GM21737 (cell line): Measurements from ENCODE around the gene PRICKLE1.

ENCODE experiments used
- ATAC-seq: cut with Tn5 transposase; IDR thresholded peaks from one replicate; pipeline ENCODE4 v1.9.1; 2021; ENCODE audit warnings: mild to moderate bottlenecking, moderate library complexity; ENCODE audit not compliant: unreplicated experiment

PRICKLE1 gene

DNA sequence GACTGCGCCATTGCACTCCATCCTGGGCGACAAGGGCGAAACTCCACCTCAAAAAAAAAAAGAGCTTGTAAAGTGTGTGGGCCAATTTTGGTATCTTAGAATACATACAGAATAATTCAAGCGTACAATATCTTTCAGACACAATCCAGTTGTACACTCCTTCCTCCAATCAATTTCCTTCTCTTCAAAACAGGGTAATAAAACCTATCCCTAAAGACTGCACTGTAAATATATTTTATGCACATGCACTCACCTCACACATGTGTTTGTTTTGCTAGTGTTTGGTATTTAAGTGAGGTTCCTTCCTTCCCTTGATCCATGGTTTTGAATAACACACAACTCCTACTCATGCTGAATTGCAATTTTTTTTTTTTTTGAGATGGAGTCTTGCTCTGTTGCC is 125.9 kb downstream of the PRICKLE1 start:
- no peak for ATAC-seq

DNA sequence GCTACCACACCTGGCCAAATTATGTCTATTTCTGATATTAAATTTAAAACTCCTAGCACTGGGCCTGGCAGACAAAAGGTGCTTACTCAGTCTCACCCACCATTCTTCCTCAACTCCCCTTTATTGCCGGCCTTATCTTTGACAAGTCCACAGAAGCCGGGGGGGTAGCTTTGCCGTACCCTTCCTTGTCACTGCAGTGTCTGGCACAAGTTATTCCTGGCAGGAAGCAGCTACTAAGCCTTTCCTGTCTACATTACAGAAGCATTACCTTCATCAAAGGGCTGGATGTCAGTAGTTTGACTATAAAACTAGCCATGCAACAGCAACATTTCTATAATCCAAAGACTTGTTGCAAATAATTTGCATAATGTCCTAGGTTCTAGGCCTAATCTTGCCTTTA is 127.1 kb downstream of the PRICKLE1 start:
- ATAC-seq: no peak

DNA sequence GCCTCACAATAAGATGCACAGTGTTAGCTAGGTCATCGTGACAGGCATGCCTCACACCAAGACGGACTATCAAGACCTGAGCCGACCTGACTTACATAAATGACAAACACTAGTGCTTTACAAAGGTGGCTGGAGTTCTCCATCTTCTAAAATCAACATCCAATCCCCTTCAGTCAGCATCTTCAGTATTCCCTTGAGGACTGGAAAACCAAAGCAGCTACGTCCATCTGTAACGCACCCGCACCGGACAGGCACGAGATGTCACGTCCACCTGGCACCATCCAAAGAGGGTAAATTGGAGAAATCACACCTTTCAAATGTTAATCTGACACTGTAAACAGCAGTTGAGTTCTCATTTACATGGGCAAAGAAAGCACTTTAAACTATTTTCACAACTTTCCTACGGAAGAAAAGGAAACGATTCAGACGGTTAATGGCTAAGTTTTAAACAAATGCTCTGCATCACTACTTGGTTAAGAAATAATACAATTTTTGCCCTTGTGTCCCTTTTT is 130.2 kb downstream of the PRICKLE1 start:
- no peak for ATAC-seq

DNA sequence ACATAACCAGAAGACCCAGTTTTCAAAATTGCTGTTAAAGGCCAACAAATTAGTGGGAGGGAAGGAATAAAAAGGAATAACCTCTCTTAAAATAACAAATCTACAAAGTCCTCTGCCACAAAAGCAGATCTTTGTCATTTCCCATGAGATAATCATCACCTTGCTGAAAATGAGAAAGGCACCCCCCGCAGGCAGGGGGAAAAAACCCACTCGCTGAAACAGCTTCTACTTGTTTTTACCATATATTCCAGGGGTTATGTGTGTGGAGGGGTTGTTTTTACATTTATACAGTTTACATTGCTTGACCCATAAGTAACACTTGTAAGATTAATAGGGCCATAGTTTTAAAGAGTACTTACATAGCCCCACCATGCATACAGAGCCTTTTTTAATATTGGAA is 131.0 kb downstream of the PRICKLE1 start:
- ATAC-seq: no peak

DNA sequence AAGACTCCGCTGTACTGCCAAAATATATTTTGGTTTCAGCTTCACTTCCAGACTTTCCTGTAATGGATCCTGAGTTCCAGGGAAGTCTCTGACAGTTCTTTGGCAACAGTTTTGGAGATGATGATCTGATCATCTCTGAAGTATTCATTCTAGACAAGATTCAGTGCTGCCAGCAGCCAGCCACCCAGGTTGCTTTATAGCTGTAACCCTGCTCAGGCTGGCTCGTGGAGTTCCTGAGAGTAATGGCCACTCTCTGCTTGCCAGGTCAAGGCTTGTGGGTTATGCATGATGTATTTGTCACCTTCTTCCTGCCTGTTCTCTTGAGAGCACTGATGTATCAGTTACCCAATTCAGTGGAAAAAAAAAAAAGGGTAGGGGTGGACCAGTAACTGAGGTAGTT is 139.3 kb downstream of the PRICKLE1 start:
- ATAC-seq: no peak

DNA sequence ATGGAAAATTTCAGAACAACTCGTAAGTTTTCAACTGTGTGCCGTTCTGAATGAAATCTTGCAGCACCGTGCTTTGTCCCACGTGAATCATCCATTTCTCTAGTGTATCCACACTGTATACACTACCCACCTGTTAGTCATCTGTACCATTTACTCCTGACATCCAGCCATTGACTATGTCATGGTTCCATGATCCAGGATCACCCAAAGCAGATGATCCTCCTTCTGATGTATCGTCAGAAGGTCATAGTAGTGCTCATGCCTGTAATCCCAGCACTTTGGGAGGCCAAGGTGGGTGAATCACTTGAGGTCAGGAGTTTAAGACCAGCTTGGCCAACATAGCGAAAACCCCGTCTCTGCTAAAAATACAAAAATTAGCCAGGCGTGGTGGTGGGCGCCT is 140.7 kb downstream of the PRICKLE1 start:
- no peak for ATAC-seq

DNA sequence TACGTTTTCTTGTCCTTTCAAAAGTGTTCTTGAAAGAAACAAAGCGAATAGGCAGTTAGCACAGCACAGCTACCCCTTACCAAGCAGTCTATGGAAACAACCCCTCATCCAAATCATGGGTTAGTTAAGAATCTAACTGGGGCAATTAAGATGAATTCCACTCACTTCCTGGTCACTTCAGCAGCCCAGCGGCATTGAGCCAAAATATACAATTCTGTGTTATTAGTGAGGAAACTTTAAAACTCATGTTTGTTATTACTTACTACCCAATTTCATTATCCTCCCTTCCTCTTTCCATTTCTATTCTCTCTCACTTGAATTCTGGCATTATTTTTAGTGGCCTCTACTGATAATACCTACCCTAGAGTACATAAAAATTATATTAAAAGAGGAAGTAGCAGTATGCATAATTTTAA is 142.2 kb downstream of the PRICKLE1 start:
- no peak for ATAC-seq

DNA sequence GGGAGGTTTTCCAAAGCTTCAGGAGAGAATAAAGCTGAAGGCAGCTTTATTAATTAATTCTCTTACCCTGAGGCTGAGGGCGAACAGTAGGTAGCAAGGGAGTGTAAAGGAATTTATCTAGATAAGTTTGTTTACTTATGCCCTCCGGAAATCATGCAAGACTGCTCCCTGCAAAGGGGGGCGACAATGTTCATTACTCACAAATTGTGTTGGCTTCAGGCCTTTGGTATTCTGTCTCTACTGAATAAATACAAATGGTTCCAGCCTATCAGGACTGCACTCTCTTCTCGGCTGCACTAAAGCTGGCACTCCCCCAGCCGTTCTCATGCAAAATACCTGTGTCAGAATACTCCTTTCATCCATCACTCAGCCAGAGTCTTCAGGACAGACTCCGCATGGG is 142.8 kb downstream of the PRICKLE1 start:
- ATAC-seq: no peak

DNA sequence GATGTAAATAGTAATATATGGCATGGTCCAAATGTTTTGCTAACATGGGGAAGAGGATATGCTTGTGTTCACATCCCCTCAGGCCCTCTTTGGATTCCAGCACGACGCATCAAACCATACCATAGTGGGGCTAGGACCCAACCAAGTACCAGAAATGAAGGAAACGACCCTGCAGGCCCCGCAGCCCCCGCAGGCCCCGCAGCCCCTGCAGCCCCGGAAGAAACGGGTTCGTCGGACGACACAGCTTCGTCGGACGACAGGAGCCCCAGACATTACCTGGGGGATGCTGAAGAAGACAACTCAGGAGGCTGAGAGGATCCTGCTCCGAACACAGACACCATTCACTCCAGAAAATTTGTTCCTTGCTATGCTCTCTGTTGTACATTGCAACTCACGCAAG is 143.7 kb downstream of the PRICKLE1 start:
- no peak for ATAC-seq

DNA sequence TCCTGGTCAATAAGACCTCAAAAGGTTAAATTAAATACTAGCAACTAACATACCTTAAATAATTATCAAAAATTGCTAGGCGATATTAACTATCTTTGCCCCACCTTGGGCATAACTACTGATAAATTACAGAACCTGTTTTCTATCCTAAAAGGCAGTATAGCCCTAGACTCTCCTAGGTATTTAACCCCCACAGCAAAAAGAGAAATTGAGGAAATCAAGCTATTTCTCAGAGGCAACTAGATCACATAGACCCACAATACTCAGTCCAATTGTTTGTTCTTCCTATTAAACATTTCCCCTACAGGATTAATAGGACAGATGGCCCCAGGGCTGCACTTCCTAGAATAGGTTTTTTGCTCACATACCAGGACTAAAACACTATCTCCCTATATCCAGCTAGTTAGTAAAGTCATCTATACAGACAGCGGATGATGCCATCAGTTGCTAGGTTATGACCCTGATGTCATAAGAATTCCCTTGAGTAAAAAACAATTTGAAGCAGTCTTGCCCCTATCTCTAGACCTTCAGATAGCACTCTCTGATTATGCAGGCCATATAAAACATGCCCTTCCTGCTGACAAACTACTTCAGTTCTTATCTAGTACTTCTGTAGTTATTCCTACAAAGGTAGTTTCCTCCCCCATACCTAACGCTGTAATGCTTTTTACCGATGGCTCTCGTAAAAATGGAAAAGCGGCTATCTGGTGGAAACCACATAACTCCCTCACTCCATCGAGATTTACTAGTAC is 145.2 kb downstream of the PRICKLE1 start:
- no peak for ATAC-seq

DNA sequence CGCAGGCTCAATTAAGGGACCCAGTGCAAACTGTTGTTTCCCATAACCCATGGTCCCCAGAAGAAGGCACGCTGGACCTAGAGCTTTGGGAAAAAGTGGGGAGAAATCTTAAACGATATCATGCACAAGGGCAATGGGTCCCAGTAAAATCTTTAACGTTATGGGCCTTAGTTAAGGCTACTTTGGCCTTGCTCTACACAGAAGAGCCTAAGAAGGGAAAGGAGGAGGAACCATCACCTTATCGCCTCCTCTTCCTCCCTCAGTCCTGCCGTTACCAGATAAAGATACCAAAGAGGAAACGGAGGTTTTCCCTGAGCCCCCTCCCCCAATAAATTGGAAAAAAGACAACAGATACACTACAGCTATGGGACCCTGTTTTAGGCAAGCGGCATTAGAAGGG is 146.7 kb downstream of the PRICKLE1 start:
- ATAC-seq: no peak

DNA sequence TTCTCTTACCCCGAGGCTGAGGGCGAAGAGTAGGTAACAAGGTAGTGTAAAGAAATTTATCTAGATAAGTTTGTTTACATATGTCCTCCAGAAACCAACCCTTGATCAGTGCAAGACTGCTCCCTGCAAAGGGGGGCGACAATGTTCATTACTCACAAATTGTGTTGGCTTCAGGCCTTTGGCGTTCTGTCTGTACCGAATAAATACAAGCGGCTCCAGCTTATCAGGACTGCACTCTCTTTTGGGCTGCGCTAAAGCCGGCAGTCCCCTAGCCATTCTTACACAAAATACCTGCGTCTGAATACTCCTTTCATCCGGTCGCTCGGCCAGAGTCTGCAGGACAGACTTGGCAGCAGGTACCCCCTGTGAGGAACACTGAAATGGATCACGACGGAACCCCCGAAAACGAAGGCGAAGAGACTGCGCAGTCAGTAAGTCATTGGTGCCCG is 147.2 kb downstream of the PRICKLE1 start:
- ATAC-seq: no peak

DNA sequence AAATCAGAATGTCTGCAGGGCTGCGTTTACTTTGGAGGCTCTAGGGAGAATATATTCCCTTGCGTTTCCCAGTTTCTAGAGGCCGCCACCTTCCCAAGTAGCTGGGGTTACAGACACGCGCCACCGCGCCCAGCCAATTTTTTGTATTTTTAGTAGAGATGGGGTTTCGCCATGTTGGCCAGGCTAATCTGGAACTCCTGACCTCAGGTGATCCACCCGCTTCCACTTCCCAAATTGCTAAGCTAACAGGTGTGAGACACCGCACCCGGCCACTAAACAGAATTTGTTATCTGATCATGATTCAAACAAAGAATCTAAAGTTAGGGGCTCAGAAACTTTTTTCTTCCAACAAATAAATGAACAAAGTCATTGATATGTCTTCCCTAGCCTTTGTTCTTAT is 148.9 kb downstream of the PRICKLE1 start:
- ATAC-seq: no peak

DNA sequence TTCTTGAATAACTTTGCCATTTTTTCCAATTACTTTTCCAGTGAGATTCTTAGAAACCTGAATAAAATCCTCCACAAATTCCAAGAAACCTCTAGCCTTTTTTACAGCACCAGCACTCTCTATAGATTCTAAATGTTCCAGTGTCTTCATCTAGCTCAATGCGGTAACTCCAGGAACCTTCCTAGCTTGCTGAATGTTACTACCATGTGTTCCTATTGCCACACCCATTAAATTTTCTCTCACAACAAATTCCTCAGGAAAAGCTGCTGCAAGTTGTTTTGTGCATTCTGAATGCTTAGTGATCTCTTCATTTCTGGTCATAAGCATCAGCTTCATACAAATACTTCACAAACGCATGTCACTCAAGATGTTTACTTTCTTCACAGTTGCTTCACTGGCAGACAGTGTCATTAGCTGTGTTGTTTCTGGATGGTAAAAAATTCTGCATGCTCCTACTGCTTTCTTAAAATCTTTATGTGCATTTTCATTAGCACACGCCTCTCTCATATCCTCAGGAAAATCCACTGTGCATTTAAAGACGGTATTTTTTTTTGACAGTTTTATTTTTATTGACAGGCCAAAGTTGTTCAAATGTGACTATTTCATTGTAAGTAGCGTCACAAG is 156.9 kb downstream of the PRICKLE1 start:
- ATAC-seq: no peak

DNA sequence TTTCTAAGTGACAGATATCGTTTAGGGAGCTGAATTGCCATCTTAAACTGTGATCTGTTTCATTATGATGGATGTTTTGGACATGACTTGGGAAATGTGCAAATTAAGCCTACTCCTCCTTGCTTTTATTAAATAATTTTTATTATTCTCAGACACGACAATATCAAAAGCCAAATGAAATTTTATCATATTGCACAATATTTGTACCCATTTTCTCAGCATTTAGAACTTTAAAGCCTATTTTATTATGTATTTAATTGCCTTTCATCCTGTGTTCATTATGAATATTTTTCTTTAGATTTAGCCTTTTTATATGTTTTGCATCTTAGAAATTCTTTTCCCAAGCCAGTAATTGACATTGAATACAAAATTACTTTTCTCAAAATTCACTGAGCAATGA is 160.7 kb downstream of the PRICKLE1 start:
- no peak for ATAC-seq

DNA sequence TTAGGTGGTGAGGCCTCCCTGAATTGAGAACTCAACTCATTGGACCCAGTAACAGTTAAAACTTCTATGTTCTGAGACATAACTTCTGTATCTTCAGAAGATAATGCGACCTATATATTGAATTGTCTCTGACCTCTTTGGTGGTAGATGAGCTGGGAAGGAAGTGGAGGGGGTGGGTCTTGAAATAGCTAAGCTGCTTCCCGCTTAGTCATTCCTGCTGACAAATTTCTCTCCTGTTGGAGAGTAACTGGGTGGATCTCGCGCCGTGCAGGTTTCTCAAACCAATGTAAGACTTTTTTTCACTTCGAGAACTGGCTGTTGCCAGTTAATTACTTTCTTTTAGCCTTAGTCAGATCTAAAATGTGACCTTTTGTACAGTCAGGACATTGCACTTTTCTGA is 162.8 kb downstream of the PRICKLE1 start:
- ATAC-seq: no peak

DNA sequence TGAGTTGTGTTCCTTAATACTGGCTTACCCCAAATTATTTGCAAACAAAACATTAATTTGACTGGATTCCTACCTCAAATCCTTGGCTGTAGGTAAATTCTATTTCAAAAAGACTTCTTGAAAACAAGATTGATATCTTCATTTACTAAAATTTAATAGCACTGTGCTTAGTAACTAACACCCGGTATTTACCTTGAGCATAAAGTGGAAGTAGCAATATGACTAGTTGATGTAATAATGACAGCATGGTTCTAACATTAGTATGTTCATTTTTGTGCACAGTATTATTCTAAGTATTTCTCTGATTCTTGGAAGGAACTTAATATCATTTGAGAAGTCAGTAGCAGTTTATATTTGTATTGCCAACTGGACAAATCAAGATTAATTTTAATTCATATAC is 166.8 kb downstream of the PRICKLE1 start:
- ATAC-seq: peak; percentile 60

DNA sequence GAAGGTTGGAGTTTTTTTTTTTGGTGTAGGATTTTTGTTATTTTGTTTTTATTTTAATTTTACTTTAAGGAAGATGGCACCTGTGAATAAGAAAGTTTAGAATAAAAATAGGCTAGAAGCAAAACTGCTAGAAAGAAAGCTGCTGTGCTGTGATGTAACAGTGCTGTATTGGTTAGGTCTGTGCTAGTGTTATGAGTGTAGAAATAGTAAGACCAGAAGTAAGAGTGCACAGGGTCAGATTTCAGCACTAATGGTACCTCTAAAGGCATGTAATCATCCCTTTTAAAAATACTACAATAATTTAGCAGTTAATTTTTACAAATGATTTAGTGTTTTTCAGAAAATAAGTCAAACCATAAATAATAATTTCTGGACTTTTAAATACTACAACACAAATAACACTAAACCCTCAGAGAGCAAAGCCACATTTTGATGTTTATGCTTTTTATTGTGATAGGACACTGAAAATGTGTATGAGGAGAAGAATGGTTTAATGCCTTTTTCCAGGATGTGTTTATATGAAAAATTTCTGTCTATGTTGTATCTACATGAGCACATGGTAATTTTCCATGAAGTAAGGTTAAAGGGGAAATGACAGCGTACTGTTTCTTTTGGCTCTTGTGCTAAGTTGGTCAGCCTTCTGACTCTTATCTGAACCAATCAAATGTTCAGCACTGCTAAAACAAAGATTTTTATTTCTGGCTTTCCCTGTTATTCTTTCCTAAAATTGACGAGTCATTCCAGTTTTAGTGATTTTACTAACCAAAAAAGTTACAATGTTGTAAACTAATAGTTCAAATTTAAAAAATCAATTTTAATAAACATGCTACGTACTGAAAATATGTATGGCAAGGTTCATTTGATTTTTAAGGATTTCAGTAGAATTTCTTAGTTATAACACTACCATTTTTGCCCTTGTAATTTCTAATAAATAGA is 167.4 kb downstream of the PRICKLE1 start:
- peak; percentile 76 for ATAC-seq

DNA sequence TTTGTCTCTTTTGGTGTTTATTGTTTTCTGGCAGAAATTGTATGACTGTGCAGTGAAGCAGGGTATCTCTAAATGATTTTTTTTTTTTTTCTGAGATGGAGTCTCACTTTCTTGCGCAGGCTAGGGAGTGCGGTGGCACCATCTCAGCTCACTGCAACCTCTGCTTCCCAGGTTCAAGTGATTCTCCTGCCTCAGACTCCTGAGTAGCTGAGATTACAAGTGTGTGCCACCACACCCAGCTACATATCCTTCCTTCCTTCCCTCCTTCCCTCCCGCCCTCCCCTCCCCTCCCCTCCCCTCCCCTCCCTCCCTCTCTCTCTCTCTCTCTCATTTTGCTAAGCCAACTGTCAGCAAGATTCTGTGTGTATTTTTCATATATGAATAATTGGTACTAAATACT is 169.2 kb downstream of the PRICKLE1 start:
- ATAC-seq: no peak

DNA sequence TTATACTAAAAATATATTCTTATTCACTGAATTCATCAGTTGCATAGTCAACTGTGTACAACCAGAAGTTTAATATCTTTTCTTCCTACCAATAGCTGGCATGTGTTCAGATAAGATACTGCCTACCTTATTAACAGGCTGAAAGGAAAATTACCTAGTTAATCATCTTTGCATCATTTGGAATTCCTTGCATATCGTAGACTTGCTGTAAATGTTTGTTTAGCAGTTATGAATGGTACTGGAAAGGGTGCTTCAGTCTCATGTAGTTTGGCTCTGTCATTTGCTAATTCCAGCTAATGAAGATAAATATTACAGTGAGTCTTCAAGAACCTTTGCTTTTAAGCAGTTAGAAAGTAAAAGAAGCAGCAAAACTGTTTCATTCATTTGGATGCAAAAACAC is 179.2 kb downstream of the PRICKLE1 start:
- ATAC-seq: no peak

DNA sequence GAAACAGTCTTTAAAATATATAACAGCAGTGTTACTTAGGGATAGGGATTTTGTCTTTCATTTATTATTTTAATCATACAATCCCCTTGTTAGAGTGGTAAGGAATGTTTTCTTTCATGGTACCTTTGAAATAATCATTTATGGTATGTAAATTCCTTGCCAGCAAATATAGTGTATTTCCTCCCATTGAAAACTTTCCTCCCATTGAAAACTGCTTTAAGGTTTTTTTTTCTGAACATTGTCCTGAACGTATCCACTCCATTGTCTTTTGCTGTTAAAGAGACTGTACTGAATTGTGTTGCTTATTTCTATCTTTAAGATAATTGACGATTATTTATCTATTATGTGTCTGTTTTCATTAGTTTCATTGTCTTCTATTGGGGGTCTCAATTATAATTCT is 180.1 kb downstream of the PRICKLE1 start:
- ATAC-seq: no peak
